Skeletal muscle cell (primary cell): ENCODE results near the gene LSAMP.
A peak's percentile ranks its signal among the peaks of the same experiment; 100 is the strongest.
"Not testable (repeated sequence)": the region's sequence is repeated elsewhere in the genome, so short reads cannot be mapped to it uniquely, and the experiment has no call there.

Experiments used
- DNase-seq: peaks from one replicate; pipeline ENCODE4 v3.0.0-alpha.2; 2010; ENCODE audit warnings: low read depth
- H3K4me3 ChIP-seq: 2 replicates; pipeline ENCODE4 v1.5.1; 2011; ENCODE audit warnings: low read depth, mild to moderate bottlenecking, control low read depth, low read length, moderate library complexity

Gene LSAMP

GRCh38 chr3:115848641-115849040, 596.6 kb downstream of the LSAMP start:
- DNase-seq: no peak
- no peak overlapping the region for H3K4me3 ChIP-seq

- no peak for DNase-seq
- no peak overlapping the region for H3K4me3 ChIP-seq
Observed at GRCh38 chr3:115845986-115846385, 599.3 kb downstream of the LSAMP start.

GRCh38 chr3:115844729-115845128, 600.6 kb downstream of the LSAMP start:
- not testable (repeated sequence) for H3K4me3 ChIP-seq, DNase-seq

- H3K4me3 ChIP-seq: no peak overlapping the region
- no peak for DNase-seq
Observed at GRCh38 chr3:115843206-115843605, 602.1 kb downstream of the LSAMP start.

- DNase-seq: no peak
- no peak overlapping the region for H3K4me3 ChIP-seq
Observed at GRCh38 chr3:115839246-115839645, 606.0 kb downstream of the LSAMP start.

GRCh38 chr3:115838786-115839185, 606.5 kb downstream of the LSAMP start:
- H3K4me3 ChIP-seq: no peak overlapping the region
- no peak for DNase-seq

- H3K4me3 ChIP-seq: no peak overlapping the region
- DNase-seq: no peak
Observed at GRCh38 chr3:115836944-115837343, 608.3 kb downstream of the LSAMP start.

- H3K4me3 ChIP-seq: no peak overlapping the region
- no peak for DNase-seq
Observed at GRCh38 chr3:115835946-115836345, 609.3 kb downstream of the LSAMP start.

GRCh38 chr3:115834068-115834467, 611.2 kb downstream of the LSAMP start:
- no peak overlapping the region for H3K4me3 ChIP-seq
- peak; percentile 52 for DNase-seq

- no peak for DNase-seq
- no peak overlapping the region for H3K4me3 ChIP-seq
Observed at GRCh38 chr3:115833074-115833473, 612.2 kb downstream of the LSAMP start.

GRCh38 chr3:115832265-115832664, 613.0 kb downstream of the LSAMP start:
- DNase-seq: no peak
- no peak overlapping the region for H3K4me3 ChIP-seq

GRCh38 chr3:115831864-115832263, 613.4 kb downstream of the LSAMP start:
- H3K4me3 ChIP-seq: no peak overlapping the region
- no peak for DNase-seq

GRCh38 chr3:115830764-115831395, 614.4 kb downstream of the LSAMP start:
- DNase-seq: no peak

GRCh38 chr3:115828401-115828800, 616.9 kb downstream of the LSAMP start:
- H3K4me3 ChIP-seq: no peak overlapping the region
- DNase-seq: no peak

More at GRCh38 chr3:115830764-115831395, 614.4 kb downstream of the LSAMP start:
- H3K4me3 ChIP-seq: no peak overlapping the region

- H3K4me3 ChIP-seq: no peak overlapping the region
- DNase-seq: no peak
Observed at GRCh38 chr3:115827495-115827894, 617.8 kb downstream of the LSAMP start.

GRCh38 chr3:115825046-115825445, 620.2 kb downstream of the LSAMP start:
- DNase-seq: no peak
- no peak overlapping the region for H3K4me3 ChIP-seq

GRCh38 chr3:115823083-115823482, 622.2 kb downstream of the LSAMP start:
- H3K4me3 ChIP-seq: no peak overlapping the region
- no peak for DNase-seq

- no peak for DNase-seq
- H3K4me3 ChIP-seq: no peak overlapping the region
Observed at GRCh38 chr3:115822579-115822978, 622.7 kb downstream of the LSAMP start.

GRCh38 chr3:115819785-115820384, 625.4 kb downstream of the LSAMP start:
- no peak overlapping the region for H3K4me3 ChIP-seq
- no peak for DNase-seq

- H3K4me3 ChIP-seq: no peak overlapping the region
- no peak for DNase-seq
Observed at GRCh38 chr3:115814778-115815380, 630.4 kb downstream of the LSAMP start.

- no peak overlapping the region for H3K4me3 ChIP-seq
- DNase-seq: no peak
Observed at GRCh38 chr3:115814006-115814405, 631.3 kb downstream of the LSAMP start.
